GM23248 (cell line): ENCODE data around the gene TSEN54.

Experiments used
- EZH2 ChIP-seq: fragments of 200-600 bp; sonication (generic); IDR thresholded peaks from 2 replicates; pipeline ENCODE4 v1.6.1; 2018; ENCODE audit warnings: antibody characterized with exemption, mild to moderate bottlenecking; ENCODE audit not compliant: insufficient read depth, poor library complexity, severe bottlenecking
- EZH2phosphoT487 ChIP-seq: fragments of 200-600 bp; sonication (generic); IDR thresholded peaks from 2 replicates; pipeline ENCODE4 v1.6.1; 2018; ENCODE audit warnings: antibody characterized with exemption, moderate library complexity, mild to moderate bottlenecking, low read depth; ENCODE audit not compliant: insufficient read depth

GRCh38 chr17:75502072-75502720 is 14.1 kb upstream of the TSEN54 start:
- TF ChIP-seq EZH2phosphoT487 (no peak), EZH2 (no peak)
